Measurements from ENCODE around the gene FRMD4A.

DNA sequence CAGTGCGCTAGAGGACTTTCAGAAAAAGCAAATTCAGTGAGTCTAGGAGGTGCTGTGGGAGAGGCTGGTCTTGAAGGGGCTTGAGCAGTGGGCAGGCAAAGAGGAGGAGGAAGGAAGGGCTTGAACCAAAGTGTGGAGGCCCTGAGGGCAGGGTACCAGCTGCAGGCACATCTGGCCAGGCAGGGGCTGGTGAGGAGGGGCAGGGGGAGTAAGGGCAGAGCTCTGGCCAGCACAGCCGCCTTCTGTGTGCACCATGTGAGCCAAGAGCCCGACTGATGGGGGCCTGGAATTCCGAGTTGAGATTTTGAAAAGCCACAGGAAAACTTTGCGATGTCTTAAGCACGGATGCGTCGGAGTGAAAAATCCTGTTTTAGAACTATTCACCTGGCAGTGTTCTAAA lies 669.5 kb downstream of the FRMD4A start:
- TF ChIP-seq EP300 (IDR thresholded peaks at IDR 0.05) (no peak), POLR2A (IDR thresholded peaks at IDR 0.05) (no peak), POLR2AphosphoS5 (IDR thresholded peaks at IDR 0.05) (no peak)
- TF ChIP-seq, protein P1, sequence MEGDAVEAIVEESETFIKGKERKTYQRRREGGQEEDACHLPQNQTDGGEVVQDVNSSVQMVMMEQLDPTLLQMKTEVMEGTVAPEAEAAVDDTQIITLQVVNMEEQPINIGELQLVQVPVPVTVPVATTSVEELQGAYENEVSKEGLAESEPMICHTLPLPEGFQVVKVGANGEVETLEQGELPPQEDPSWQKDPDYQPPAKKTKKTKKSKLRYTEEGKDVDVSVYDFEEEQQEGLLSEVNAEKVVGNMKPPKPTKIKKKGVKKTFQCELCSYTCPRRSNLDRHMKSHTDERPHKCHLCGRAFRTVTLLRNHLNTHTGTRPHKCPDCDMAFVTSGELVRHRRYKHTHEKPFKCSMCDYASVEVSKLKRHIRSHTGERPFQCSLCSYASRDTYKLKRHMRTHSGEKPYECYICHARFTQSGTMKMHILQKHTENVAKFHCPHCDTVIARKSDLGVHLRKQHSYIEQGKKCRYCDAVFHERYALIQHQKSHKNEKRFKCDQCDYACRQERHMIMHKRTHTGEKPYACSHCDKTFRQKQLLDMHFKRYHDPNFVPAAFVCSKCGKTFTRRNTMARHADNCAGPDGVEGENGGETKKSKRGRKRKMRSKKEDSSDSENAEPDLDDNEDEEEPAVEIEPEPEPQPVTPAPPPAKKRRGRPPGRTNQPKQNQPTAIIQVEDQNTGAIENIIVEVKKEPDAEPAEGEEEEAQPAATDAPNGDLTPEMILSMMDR (IDR thresholded peaks at IDR 0.05): no peak

Data from upper lobe of left lung (tissue), 4 donors.